HepG2 (cell line): ENCODE data around the gene KPNB1. TPM values are rescaled to one million over a fixed set of nuclear protein-coding genes. Genes with fewer than 3 reads are reported as not detected.

Source experiments
- ATAC-seq: fragments of 200-7000 bp; cut with Tn5 transposase; 3 replicates; pipeline ENCODE4 v1.9.1; 2020; ENCODE audit warnings: mild to moderate bottlenecking, moderate library complexity
- BruUV-seq: library from RNA; stranded (reverse); fragments of 400-500 nt; replicated peaks from 2 replicates; lab custom pipeline; 2021; lab: Mats Ljungman, UMichigan
- CTCF ChIA-PET: fragments of 300-600 bp; formaldehyde crosslinking; extraction: SDS; loops from one replicate; lab custom pipeline; 2021; ENCODE audit warnings: low total read pairs, inconsistent platforms, low intra/inter-chr PET ratio; lab: Yijun Ruan, JAX
- POLR2A ChIA-PET: fragments of 350-600 bp; sonication (Branson Sonifier 250); formaldehyde crosslinking; loops from one replicate; lab custom pipeline; 2020; ENCODE audit warnings: antibody characterized with exemption, inconsistent platforms; lab: Yijun Ruan, JAX
- DNase-seq: peaks from one replicate; pipeline ENCODE4 v3.0.0-alpha.2; 2015; ENCODE audit warnings: low spot score
- FAIRE-seq: peaks from 3 replicates; lab custom pipeline; 2011; peaks lifted over from hg19 to GRCh38; lab: Jason Lieb, UNC
- H2AFZ ChIP-seq: one replicate; pipeline ENCODE4 v1.6.1; 2011; ENCODE audit warnings: low read length, inconsistent platforms
- H3K27ac ChIP-seq: fragments of 300-600 bp; 3 replicates; pipeline ENCODE4 v1.8.0; 2011; ENCODE audit warnings: mixed run types, mild to moderate bottlenecking, mixed read lengths, low read length, inconsistent platforms; ENCODE audit not compliant: insufficient read depth; ENCODE audit errors: extremely low read length
- H3K27me3 ChIP-seq, 2 experiments: fragments of 200-600 bp in 1 of 2; 2 replicates in 1 of 2; 3 replicates in 1 of 2; pipeline versions ENCODE4 v1.6.0 to v1.8.0; 2011; ENCODE audit warnings: low read length in 2 of 2, mild to moderate bottlenecking in 2 of 2, moderate library complexity in 2 of 2, inconsistent platforms in 1 of 2; ENCODE audit not compliant: insufficient read depth in 2 of 2, control insufficient read depth in 1 of 2
- H3K36me3 ChIP-seq, 2 experiments: fragments of 200-600 bp in 1 of 2; replicated peaks in 1 of 2; 2 replicates in 1 of 2; 3 replicates in 1 of 2; pipeline versions ENCODE4 v1.5.1 to v1.8.0; 2011; ENCODE audit warnings: low read length in 2 of 2, inconsistent platforms in 1 of 2; ENCODE audit not compliant: insufficient read depth in 2 of 2, control insufficient read depth in 1 of 2
- H3K4me1 ChIP-seq: 2 replicates; pipeline ENCODE4 v1.5.1; 2012; ENCODE audit warnings: low read length, inconsistent platforms; ENCODE audit not compliant: insufficient read depth
- H3K4me2 ChIP-seq: 2 replicates; pipeline ENCODE4 v1.6.0; 2011; ENCODE audit warnings: low read depth, low read length, inconsistent platforms
- H3K4me3 ChIP-seq, 3 experiments: fragments of 200-600 bp in 1 of 3; sonication (generic), shearing (Covaris generic) in 1 of 3; replicated peaks in 1 of 3; 2 replicates each; pipeline ENCODE4 v1.5.1; 2011 to 2016; ENCODE audit warnings: low read length in 3 of 3, inconsistent platforms in 2 of 3, low read depth in 2 of 3, mild to moderate bottlenecking in 2 of 3, control low read depth in 1 of 3, mixed read lengths in 1 of 3; ENCODE audit not compliant: insufficient read depth in 1 of 3
- H3K79me2 ChIP-seq: one replicate; pipeline ENCODE4 v1.6.1; 2011; ENCODE audit warnings: low read length, inconsistent platforms; ENCODE audit not compliant: insufficient read depth
- H3K9ac ChIP-seq: 2 replicates; pipeline ENCODE4 v1.6.0; 2011; ENCODE audit warnings: mild to moderate bottlenecking, low read depth, low read length, inconsistent platforms; ENCODE audit not compliant: insufficient read depth
- H3K9me3 ChIP-seq: 2 replicates; pipeline ENCODE4 v1.5.1; 2012; ENCODE audit warnings: mild to moderate bottlenecking, low read length
- H4K20me1 ChIP-seq: 2 replicates; pipeline ENCODE4 v1.6.0; 2011; ENCODE audit warnings: inconsistent platforms, mild to moderate bottlenecking, low read length, moderate library complexity; ENCODE audit not compliant: insufficient read depth
- ARID5B ChIP-seq: IDR thresholded peaks from 2 replicates; pipeline ENCODE4 v1.4.0; 2020; ENCODE audit warnings: mild to moderate bottlenecking, missing genetic modification reagents
- HNF4A ChIP-seq: sonication (generic); formaldehyde crosslinking; IDR thresholded peaks from 2 replicates; pipeline ENCODE4 v1.4.0; 2020; ENCODE audit warnings: missing genetic modification reagents
- LRRFIP1 ChIP-seq: sonication (generic); formaldehyde crosslinking; conservative IDR thresholded peaks from 2 replicates; pipeline ENCODE4 v1.4.0; 2020; ENCODE audit warnings: missing genetic modification reagents
- ZNF503 ChIP-seq: sonication (generic); formaldehyde crosslinking; IDR thresholded peaks from 2 replicates; pipeline ENCODE4 v1.4.0; 2020; ENCODE audit warnings: missing genetic modification reagents
- WGBS: methylation state at CpG from one replicate; pipeline ENCODE4 v1.1.6; 2017; ENCODE audit warnings: low lambda C conversion rate; 5-methylcytosine and 5-hydroxymethylcytosine counted together
- in situ Hi-C: cut with HindIII; loops from 2 replicates; pipeline ENCODE4 v1.10.0; 2017; ENCODE audit warnings: low pct_unique_long_range_greater_than_20kb; ENCODE audit not compliant: extremely low pct_ligation_motif_present
- intact Hi-C: fragments of 100-400 bp; cut with micrococcal nuclease; formaldehyde crosslinking; loops from one replicate; pipeline ENCODE4 v1.10.0; 2022; ENCODE audit not compliant: unreplicated experiment
- polyA plus RNA-seq, 8 experiments: library from polyadenylated mRNA; depleted of rRNA in 3 of 8; stranded (reverse) in 7 of 8; unstranded in 1 of 8; fragments of >200 nt; fragmentation: Illumina TruSeq in 4 of 8; extraction: Trizol in 4 of 8; gene quantifications; 2 replicates each; pipeline versions ENCODE4 v1.2.1 to v1.2.3, GENCODE V29; 2011 to 2016; ENCODE audit warnings: low read depth in 4 of 8, missing spikeins in 1 of 8, mixed read lengths in 1 of 8; ENCODE audit not compliant: insufficient read depth in 1 of 8
- total RNA-seq, 5 experiments: library from RNA; depleted of rRNA; stranded (reverse); fragments of >200 nt; fragmentation: Illumina TruSeq; extraction: Trizol; gene quantifications; 2 replicates each; pipeline ENCODE4 v1.2.3, GENCODE V29; 2016; ENCODE audit warnings: low read depth in 1 of 5

KPNB1 gene
- total and polyA plus RNA-seq, 2 of the 13 experiments (the other 11 are each of a cell fraction or from before 2014, with no cell fraction given), result 164 to 424 TPM

- DNase-seq (no peak), FAIRE-seq (no peak), ATAC-seq (no peak)
- peaks cover 22% of the 10 kb centered on the region for H3K4me1 ChIP-seq
- no peaks in the 10 kb centered on the region for H3K27me3 ChIP-seq
- ChIA-PET CTCF (interaction anchor here (1.3 to 1.5 kb wide), 2 partner anchors 44 to 47 kb away, joined by 3 to 5 read pairs; no protein-coding TSS in a partner anchor), POLR2A (no interaction called here)
- no peak overlapping the region for H3K9ac ChIP-seq
- H3K4me2 ChIP-seq, result no peak overlapping the region
- WGBS, result 55% methylated on average over 8 of the region's 9 CpGs
- TF ChIP-seq HNF4A, result peak; percentile 27; the same call in 1 of the 2 replicates
- TF ChIP-seq ARID5B (CRISPR knock-in tag), result no peak
- TF ChIP-seq LRRFIP1 (CRISPR knock-in tag), result no peak
- no peak for TF ChIP-seq ZNF503 (CRISPR knock-in tag)
- H2AFZ ChIP-seq, result no peak overlapping the region
- H3K4me3 ChIP-seq, result no peak overlapping the region
- H3K36me3 ChIP-seq, result peaks cover 0 to 1% of the 10 kb centered on the region in 2 experiments; a peak in 1 of 5 replicates
- H3K79me2 ChIP-seq, result no peaks in the 10 kb centered on the region
- no peak overlapping the region for H3K27ac ChIP-seq
- no peaks in the 10 kb centered on the region for H4K20me1 ChIP-seq
- intact Hi-C loops (loop anchor here (2.0 kb wide), 1 partner anchor 45 kb away; no protein-coding TSS in a partner anchor), in situ Hi-C loops (no loop called here)
- no peaks in the 10 kb centered on the region for H3K9me3 ChIP-seq
- no TSS peak for BruUV-seq
Measured at GRCh38 chr17:47697906-47698711, 48.4 kb downstream of the KPNB1 start.
